ENCODE measurements around the gene GAB2.
"Not testable (repeated sequence)": the region's sequence is repeated elsewhere in the genome, so short reads cannot be mapped to it uniquely, and the experiment has no call there.

The GAB2 gene

DNA sequence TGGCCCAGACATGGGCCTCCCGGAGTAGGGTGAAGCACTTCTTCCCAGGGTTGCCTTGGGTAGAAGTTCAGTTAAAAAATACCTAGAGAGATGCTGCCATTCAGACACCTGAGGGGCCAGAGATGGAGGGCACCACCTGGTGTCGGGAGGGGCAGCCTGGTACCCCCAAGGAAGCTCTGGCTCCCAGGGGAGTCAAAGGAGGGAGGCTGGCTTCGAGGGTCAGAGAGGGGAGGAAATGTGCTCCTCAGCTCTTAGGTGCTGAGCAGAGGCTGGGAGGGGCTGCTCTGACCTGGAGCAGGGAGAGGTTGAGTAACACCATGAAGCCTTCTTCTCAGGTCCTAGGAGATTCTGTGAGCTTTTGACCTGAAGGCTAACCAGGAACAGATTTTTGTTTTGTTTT lies 227.8 kb downstream of the GAB2 start:
- peak overlapping the region; percentile 90 for H3K4me2 ChIP-seq (ENCODE audit: low read length)
- H3K36me3 ChIP-seq (ENCODE audit: insufficient read depth, low read length), result peaks cover 3% of the 10 kb centered on the region
- peak overlapping the region; percentile 88 for H3K4me3 ChIP-seq (ENCODE audit: low read length)
- peaks cover 68% of the 10 kb centered on the region for H3K4me1 ChIP-seq (ENCODE audit: control insufficient read depth, insufficient read depth, low read length)
- no peaks in the 10 kb centered on the region for H3K27me3 ChIP-seq (ENCODE audit: control insufficient read depth, insufficient read depth, low read length)
- no peaks in the 10 kb centered on the region for H3K9me3 ChIP-seq (replicated peaks; ENCODE audit: low read length)
- H3K9ac ChIP-seq (ENCODE audit: low read depth, low read length), result peak overlapping the region; percentile 83

DNA sequence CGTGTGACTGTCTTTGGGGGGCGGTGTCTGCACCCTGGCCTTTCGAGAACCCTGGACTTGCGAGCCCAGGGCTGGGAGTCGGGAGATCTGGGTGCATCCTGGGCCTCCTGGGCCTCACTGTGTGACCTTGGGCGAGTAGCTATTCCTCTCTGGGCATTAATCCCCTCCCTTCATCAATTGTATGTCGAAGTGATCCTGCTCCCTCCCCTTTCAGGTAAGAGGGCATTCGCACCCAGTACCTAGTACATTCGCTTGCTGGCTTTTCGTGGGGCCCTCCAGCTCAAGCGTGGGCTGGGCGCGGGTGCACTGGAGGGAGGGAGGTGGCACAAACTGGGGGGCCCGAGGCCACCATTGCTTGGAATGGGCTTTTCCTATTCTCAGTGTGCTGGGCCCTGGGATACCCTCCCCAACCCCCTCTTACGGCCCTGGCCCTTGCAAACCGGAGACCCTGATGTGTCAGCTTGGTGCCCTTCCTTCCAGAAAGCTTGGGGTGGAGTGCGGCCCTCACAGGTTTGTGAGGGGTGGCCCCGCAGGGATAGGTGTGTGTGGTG lies 228.4 kb downstream of the GAB2 start:
- peak overlapping the region; percentile 88 for H3K4me3 ChIP-seq (ENCODE audit: low read length)
- H3K4me2 ChIP-seq (ENCODE audit: low read length), result peak overlapping the region; percentile 90
- H3K9me3 ChIP-seq (replicated peaks; ENCODE audit: low read length), result no peaks in the 10 kb centered on the region
- no peaks in the 10 kb centered on the region for H3K27me3 ChIP-seq (ENCODE audit: control insufficient read depth, insufficient read depth, low read length)
- H3K36me3 ChIP-seq (ENCODE audit: insufficient read depth, low read length), result peaks cover 3% of the 10 kb centered on the region
- H3K4me1 ChIP-seq (ENCODE audit: control insufficient read depth, insufficient read depth, low read length), result peaks cover 68% of the 10 kb centered on the region
- H3K9ac ChIP-seq (ENCODE audit: low read depth, low read length), result peak overlapping the region; percentile 83

DNA sequence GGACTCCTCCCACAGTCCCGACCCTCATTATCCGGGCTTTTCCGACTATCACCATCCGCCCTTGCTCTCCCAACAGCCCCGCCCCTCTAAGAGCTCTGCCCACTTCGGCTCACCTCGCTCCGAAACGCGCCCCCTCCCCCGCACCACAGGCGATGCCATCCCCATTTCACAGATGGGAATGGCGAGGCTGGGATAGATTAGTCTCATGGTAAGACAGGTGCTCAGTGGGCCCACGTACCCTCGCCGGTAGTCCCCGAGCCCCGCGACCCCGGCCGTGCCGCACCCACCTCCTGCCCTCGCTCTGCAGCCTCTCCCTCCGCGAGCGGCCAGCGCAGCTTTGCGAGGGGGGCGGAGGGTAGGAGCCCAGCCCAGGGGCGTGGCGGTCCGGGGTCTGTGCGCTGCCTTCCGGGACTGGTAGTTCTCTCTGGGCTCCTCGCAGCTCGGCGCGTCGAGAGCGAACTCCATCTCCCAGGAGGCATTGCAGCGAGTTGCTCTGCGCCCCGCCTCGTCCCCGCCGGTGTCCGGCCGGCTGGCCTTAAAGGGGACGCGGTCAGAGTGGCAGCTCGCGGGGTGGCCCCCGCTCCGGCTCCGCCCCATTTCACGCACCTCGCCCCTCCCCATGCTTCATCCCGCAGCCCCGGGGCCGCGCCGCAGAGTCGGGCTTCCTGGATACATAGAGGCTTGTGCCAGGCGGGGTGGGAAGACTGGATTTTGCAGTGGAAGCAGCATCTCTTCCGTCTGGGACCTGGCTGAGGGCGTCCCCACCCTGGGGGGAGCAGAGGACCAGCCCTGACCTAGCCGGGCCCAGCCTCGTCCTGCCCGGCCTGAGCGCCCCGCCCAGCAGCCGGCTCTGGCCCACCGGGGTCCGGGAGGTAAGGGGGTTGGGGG lies 229.1 kb downstream of the GAB2 start, which contains the start of the genes KCTD21 and USP35:
Gene KCTD21, minus strand, starts transcription at position 341 of the 888 bp plus-strand sequence. CDS start 14,072 bp downstream, outside the sequence.
Gene USP35, plus strand, starts transcription at position 634 of the 888 bp plus-strand sequence. CDS start 7,327 bp downstream, outside the sequence.
- Histone ChIP-seq H3K27me3 (ENCODE audit: control insufficient read depth, insufficient read depth, low read length) (no peaks in the 10 kb centered on the region), H3K9me3 (replicated peaks; ENCODE audit: low read length) (no peaks in the 10 kb centered on the region), H3K36me3 (ENCODE audit: insufficient read depth, low read length) (peaks cover 3% of the 10 kb centered on the region), H3K4me1 (ENCODE audit: control insufficient read depth, insufficient read depth, low read length) (peaks cover 66% of the 10 kb centered on the region), H3K9ac (ENCODE audit: low read depth, low read length) (peak within 1 kb of the TSS; percentile 83), H3K4me3 (ENCODE audit: low read length) (peak within 1 kb of the TSS; percentile 88), H3K4me2 (ENCODE audit: low read length) (peak within 1 kb of the TSS; percentile 97)

DNA sequence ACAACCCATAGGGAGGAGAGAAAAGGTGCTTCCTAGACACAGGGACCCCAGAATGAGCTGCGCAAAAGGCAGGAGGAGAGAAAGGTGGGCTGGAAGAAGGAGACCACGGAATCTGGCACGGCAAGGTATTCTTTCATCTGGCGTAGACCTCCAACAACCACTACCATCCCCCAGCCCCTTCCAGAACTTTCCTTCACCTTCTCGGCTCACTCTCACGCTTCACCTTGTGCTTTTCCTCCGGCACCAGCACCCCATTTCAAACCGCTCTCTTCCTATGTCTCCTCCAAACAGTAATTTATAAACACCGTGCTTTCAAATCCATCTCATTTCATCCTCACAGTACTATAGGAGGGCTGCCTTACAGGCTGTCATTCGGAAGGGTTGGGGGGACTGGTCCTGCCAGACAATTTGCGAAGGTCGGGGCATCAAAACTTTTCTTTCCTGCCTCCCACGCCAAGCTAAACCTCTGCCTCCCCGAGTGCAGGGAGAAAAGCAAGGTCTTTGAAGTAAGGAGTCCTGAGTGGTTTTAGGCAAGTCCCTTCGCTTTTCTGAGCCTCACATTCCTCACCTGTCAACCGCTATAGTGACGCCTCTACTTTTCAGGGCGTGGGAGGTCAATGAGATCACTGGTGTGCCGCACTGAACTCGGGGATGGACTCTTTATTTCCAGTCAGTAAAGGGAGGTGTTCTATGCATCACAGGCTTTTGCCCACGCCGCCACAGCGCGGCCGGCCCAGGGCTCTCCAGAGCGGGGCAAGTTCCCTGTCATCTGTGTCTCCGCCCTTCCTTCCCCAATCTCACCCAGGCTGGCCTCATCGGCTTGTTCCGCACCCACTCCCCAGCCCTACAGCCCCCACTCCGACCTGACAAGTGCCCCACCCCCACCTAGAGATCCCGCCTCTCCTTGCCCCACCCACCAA lies 230.0 kb downstream of the GAB2 start:
- Histone ChIP-seq H3K4me3 (ENCODE audit: low read length) (peak overlapping the region; percentile 88), H3K9me3 (replicated peaks; ENCODE audit: low read length) (no peaks in the 10 kb centered on the region), H3K27me3 (ENCODE audit: control insufficient read depth, insufficient read depth, low read length) (no peaks in the 10 kb centered on the region), H3K4me1 (ENCODE audit: control insufficient read depth, insufficient read depth, low read length) (peaks cover 58% of the 10 kb centered on the region), H3K9ac (ENCODE audit: low read depth, low read length) (peak overlapping the region; percentile 83), H3K36me3 (ENCODE audit: insufficient read depth, low read length) (peaks cover 7% of the 10 kb centered on the region), H3K4me2 (ENCODE audit: low read length) (peak overlapping the region; percentile 97)

DNA sequence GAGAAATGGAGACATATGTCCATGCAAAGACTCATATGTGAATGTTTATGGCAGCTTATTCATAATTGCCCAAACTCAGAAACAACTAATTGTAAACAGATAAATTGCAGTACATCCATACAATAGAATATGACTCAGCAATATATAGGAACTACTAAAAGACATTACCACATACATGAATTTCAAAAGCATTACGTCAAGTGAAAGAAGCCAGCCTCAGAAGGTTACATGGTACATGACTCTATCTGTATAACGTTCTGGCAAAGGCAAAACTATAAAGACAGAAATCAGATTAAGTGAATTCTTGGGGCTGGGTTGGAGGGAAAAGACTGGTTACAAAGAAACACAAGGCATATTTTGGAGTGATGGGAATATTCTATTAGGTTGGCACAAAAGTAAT lies 236.4 kb downstream of the GAB2 start:
- no peak overlapping the region for H3K9ac ChIP-seq (ENCODE audit: low read depth, low read length)
- H3K9me3 ChIP-seq (replicated peaks; ENCODE audit: low read length), result no peaks in the 10 kb centered on the region
- no peaks in the 10 kb centered on the region for H3K27me3 ChIP-seq (ENCODE audit: control insufficient read depth, insufficient read depth, low read length)
- peaks cover 10% of the 10 kb centered on the region for H3K4me1 ChIP-seq (ENCODE audit: control insufficient read depth, insufficient read depth, low read length)
- no peak overlapping the region for H3K4me3 ChIP-seq (ENCODE audit: low read length)
- no peak overlapping the region for H3K4me2 ChIP-seq (ENCODE audit: low read length)
- peaks cover 18% of the 10 kb centered on the region for H3K36me3 ChIP-seq (ENCODE audit: insufficient read depth, low read length)

DNA sequence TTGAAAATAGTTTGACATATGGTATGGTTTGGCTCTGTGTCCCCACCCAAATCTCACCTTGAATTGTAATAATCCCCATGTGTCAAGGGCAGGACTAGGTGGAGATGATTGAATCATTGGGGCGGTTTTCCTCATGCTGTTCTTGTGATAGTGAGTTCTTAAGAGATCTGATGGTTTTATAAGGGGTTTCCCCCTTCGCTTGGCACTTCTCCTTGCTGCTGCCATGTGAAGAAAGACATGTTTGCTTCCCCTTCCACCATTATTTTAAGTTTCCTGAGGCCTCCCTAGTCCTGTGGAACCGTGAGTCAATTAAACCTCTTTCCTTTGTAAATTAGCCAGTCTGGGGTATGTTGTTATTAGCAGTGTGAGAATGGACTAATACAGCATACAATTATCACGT lies 236.9 kb downstream of the GAB2 start:
- Histone ChIP-seq H3K4me2 (ENCODE audit: low read length) (no peak overlapping the region), H3K4me3 (ENCODE audit: low read length) (no peak overlapping the region), H3K9ac (ENCODE audit: low read depth, low read length) (no peak overlapping the region), H3K27me3 (ENCODE audit: control insufficient read depth, insufficient read depth, low read length) (no peaks in the 10 kb centered on the region), H3K9me3 (replicated peaks; ENCODE audit: low read length) (no peaks in the 10 kb centered on the region), H3K36me3 (ENCODE audit: insufficient read depth, low read length) (peaks cover 20% of the 10 kb centered on the region), H3K4me1 (ENCODE audit: control insufficient read depth, insufficient read depth, low read length) (peaks cover 6% of the 10 kb centered on the region)

DNA sequence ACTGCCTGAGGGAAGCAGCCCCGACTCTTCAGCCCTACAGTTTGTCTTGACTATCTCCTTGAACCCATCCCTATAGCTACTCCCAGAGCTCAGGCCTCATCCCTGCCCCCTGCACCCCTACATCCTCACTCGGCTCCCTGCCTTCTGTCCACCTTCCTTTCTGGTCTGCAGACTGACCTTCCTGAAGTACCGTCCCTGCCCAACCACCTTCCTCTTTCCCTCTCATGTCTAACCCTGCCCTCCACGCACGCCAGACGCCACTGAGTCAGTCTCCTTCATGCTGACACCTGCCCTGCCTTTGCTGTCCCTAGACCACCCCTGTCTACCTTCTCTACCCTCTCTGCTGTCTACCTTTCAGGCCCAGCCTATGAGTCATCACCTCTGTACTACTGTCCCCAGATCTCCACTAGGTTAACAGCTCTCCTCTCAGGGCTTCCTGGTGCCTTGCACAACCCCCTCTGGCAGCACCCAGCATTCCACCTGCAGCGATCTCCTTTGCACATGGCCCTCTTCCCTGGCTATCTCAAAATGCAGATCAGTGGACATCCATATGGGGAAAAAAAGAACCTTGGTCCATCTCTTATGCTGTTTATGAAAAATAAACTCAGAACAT lies 238.1 kb downstream of the GAB2 start:
- no peaks in the 10 kb centered on the region for H3K4me1 ChIP-seq (ENCODE audit: control insufficient read depth, insufficient read depth, low read length)
- no peaks in the 10 kb centered on the region for H3K9me3 ChIP-seq (replicated peaks; ENCODE audit: low read length)
- H3K27me3 ChIP-seq (ENCODE audit: control insufficient read depth, insufficient read depth, low read length), result no peaks in the 10 kb centered on the region
- H3K36me3 ChIP-seq (ENCODE audit: insufficient read depth, low read length), result peaks cover 17% of the 10 kb centered on the region
- no peak overlapping the region for H3K4me3 ChIP-seq (ENCODE audit: low read length)
- no peak overlapping the region for H3K9ac ChIP-seq (ENCODE audit: low read depth, low read length)
- H3K4me2 ChIP-seq (ENCODE audit: low read length), result no peak overlapping the region

DNA sequence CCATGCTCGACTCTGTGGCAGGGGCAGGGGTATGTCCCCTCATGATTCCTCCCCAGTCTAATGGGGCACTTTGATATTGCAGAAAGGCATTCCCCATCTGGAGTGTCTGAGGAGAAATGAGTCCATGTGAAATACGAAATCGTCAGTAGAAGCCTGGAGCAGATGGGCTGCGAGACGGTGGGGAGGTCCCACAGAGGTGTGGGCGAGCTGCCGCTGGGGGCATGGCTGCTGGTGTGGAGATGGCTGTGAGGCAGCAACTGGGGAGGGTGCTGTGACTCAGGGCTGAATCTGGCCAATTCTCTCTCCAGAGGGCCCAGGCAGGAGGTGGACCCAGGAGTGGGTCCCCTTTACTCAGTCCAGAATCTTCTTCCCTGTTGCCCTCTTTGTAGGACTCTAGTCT lies 240.4 kb downstream of the GAB2 start:
- Histone ChIP-seq H3K4me2 (ENCODE audit: low read length) (no peak overlapping the region), H3K9me3 (replicated peaks; ENCODE audit: low read length) (no peaks in the 10 kb centered on the region), H3K4me1 (ENCODE audit: control insufficient read depth, insufficient read depth, low read length) (no peaks in the 10 kb centered on the region), H3K4me3 (ENCODE audit: low read length) (no peak overlapping the region), H3K36me3 (ENCODE audit: insufficient read depth, low read length) (peaks cover 27% of the 10 kb centered on the region), H3K27me3 (ENCODE audit: control insufficient read depth, insufficient read depth, low read length) (no peaks in the 10 kb centered on the region), H3K9ac (ENCODE audit: low read depth, low read length) (no peak overlapping the region)

DNA sequence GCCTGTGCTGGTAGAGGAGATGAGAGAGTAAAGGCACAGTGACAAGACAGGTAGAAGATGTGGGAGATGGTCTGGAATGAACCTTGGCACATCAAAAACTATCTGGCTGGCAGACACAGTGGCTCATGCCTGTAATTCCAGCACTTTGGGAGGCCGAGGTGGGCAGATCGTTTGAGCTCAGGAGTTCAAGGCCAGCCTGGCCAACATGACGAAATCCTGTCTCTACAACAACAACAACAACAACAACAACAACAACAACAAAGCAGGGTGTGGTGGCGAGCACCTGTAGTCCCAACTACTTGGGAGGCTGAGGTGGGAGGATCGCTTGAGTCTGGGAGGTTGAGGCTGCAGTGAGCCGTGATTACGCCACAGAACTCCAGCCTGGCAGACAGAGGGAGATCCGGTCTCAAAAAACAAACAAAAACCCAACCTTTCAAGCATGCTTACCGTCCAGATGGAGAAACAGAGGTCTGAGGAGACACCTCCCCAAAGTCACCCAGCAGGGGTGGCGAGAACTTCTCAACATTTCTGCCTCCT lies 240.9 kb downstream of the GAB2 start:
- Histone ChIP-seq H3K27me3 (ENCODE audit: control insufficient read depth, insufficient read depth, low read length) (no peaks in the 10 kb centered on the region), H3K4me3 (ENCODE audit: low read length) (no peak overlapping the region), H3K9me3 (replicated peaks; ENCODE audit: low read length) (no peaks in the 10 kb centered on the region), H3K4me2 (ENCODE audit: low read length) (no peak overlapping the region), H3K9ac (ENCODE audit: low read depth, low read length) (no peak overlapping the region), H3K4me1 (ENCODE audit: control insufficient read depth, insufficient read depth, low read length) (no peaks in the 10 kb centered on the region), H3K36me3 (ENCODE audit: insufficient read depth, low read length) (peaks cover 27% of the 10 kb centered on the region)

DNA sequence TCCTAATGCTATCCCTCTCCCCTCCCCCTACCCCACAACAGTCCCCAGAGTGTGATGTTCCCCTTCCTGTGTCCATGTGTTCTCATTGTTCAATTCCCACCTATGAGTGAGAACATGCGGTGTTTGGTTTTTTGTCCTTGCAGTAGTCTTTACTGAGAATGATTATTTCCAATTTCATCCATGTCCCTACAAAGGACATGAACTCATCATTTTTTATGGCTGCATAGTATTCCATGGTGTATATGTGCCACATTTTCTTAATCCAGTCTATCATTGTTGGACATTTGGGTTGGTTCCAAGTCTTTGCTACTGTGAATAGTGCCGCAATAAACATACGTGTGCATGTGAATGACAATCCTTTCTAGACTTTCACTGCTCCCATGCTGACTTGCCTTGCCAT lies 241.8 kb downstream of the GAB2 start:
- not testable (repeated sequence) for H3K9ac ChIP-seq (ENCODE audit: low read depth, low read length); H3K4me2 ChIP-seq (ENCODE audit: low read length); H3K4me3 ChIP-seq (ENCODE audit: low read length); H3K9me3 ChIP-seq (replicated peaks; ENCODE audit: low read length); H3K27me3 ChIP-seq (ENCODE audit: control insufficient read depth, insufficient read depth, low read length); H3K4me1 ChIP-seq (ENCODE audit: control insufficient read depth, insufficient read depth, low read length)
- H3K36me3 ChIP-seq (ENCODE audit: insufficient read depth, low read length), result peaks cover 27% of the 10 kb centered on the region
